ENCODE results near the gene HOXC6.
A peak's percentile ranks its signal among the peaks of the same experiment; 100 is the strongest.

The HOXC6 gene

GRCh38 chr12:54007538-54008259 is 20.5 kb upstream of the HOXC6 start:
- Histone ChIP-seq H3K4me1 (peaks cover 0 to 83% (median 56%) of the 10 kb centered on the region in 4 donors), H3K4me3 (peak overlapping the region in 1 of 2 donors; percentile 64), H3K27me3 (no peaks in the 10 kb centered on the region), H3K9me3 (no peaks in the 10 kb centered on the region), H3K36me3 (no peaks in the 10 kb centered on the region), H3K27ac (peak overlapping the region in 1 of 2 donors; percentile 98)
- intact Hi-C loops (cut with DNase I; ENCODE audit: low total_unique reads) = loop anchor here (5.0 kb wide), 1 partner anchor 185 kb away; no protein-coding TSS in a partner anchor
- TF ChIP-seq, protein P1, sequence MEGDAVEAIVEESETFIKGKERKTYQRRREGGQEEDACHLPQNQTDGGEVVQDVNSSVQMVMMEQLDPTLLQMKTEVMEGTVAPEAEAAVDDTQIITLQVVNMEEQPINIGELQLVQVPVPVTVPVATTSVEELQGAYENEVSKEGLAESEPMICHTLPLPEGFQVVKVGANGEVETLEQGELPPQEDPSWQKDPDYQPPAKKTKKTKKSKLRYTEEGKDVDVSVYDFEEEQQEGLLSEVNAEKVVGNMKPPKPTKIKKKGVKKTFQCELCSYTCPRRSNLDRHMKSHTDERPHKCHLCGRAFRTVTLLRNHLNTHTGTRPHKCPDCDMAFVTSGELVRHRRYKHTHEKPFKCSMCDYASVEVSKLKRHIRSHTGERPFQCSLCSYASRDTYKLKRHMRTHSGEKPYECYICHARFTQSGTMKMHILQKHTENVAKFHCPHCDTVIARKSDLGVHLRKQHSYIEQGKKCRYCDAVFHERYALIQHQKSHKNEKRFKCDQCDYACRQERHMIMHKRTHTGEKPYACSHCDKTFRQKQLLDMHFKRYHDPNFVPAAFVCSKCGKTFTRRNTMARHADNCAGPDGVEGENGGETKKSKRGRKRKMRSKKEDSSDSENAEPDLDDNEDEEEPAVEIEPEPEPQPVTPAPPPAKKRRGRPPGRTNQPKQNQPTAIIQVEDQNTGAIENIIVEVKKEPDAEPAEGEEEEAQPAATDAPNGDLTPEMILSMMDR (IDR thresholded peaks at IDR 0.05) = no peak
- DNase-seq = no peak

DNA sequence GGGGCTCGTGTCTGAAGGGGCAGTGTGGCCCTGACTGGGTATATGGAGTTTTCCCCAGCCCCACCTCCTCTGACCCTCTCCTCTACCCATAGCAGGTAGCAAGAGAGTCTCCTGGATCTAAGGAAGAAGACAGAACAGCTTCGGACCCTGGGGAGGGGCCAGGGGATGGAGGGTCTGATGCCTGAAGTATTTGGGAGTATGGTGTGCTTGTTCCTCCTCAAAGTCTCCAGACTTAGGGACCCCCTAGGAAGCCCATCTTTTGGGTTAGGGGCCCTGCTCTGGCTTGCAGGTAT is 20.0 kb upstream of the HOXC6 start:
- H3K27me3 ChIP-seq = no peaks in the 10 kb centered on the region

DNA sequence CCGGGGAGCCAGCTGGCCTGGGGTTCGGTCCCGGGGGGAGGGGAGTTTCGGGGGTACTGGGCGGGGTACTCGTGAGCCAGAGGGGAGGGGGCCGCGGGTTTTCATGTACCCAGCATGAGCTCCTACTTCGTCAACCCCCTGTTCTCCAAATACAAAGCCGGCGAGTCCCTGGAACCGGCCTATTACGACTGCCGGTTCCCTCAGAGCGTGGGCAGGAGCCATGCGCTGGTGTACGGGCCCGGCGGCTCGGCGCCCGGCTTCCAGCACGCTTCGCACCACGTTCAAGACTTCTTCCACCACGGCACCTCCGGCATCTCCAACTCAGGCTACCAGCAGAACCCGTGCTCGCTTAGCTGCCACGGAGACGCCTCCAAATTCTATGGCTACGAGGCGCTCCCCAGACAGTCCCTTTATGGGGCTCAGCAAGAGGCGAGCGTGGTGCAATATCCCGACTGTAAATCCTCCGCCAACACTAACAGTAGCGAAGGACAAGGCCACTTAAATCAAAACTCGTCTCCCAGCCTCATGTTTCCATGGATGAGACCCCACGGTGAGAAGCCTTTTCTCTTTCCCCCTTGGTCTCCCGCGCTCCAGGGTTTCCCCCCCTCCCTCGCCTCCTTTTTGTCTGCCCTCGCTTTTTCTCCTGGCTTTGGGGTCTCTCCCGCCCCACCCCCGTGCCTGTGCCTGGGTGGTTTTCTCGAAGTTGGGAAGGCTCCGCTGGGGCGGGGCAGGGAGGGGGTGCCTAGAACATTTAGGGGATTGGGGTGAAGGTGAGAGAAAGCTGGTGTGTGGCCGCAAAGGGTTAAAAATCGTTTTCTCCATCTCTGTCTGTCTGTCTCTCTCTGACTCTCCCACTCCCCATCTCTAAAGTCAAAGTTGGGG is 18.8 kb upstream of the HOXC6 start:
- no peak for DNase-seq
- intact Hi-C loops (cut with DNase I; ENCODE audit: low total_unique reads) = loop anchor here (5.0 kb wide), 1 partner anchor 183 kb away; no protein-coding TSS in a partner anchor
- H3K4me1 ChIP-seq = peaks cover 0 to 83% (median 57%) of the 10 kb centered on the region in 4 donors
- TF ChIP-seq, protein P1 (IDR thresholded peaks at IDR 0.05) = no peak
- H3K27me3 ChIP-seq = no peaks in the 10 kb centered on the region
- peak overlapping the region; percentile 59 to 64 for H3K4me3 ChIP-seq
- H3K9me3 ChIP-seq = no peaks in the 10 kb centered on the region
- peak overlapping the region; percentile 80 to 98 for H3K27ac ChIP-seq
- H3K36me3 ChIP-seq = no peaks in the 10 kb centered on the region

More for the DNA sequence above, 20.0 kb upstream of the HOXC6 start:
- intact Hi-C loops (cut with DNase I; ENCODE audit: low total_unique reads) = loop anchor here (5.0 kb wide), 1 partner anchor 184 kb away; no protein-coding TSS in a partner anchor
- Histone ChIP-seq H3K4me3 (peak overlapping the region; percentile 59 to 64), H3K4me1 (peaks cover 0 to 83% (median 59%) of the 10 kb centered on the region in 4 donors), H3K36me3 (no peaks in the 10 kb centered on the region), H3K9me3 (no peaks in the 10 kb centered on the region), H3K27ac (peak overlapping the region; percentile 80 to 98)
- TF ChIP-seq, protein P1 (IDR thresholded peaks at IDR 0.05) = no peak
- no peak for DNase-seq

DNA sequence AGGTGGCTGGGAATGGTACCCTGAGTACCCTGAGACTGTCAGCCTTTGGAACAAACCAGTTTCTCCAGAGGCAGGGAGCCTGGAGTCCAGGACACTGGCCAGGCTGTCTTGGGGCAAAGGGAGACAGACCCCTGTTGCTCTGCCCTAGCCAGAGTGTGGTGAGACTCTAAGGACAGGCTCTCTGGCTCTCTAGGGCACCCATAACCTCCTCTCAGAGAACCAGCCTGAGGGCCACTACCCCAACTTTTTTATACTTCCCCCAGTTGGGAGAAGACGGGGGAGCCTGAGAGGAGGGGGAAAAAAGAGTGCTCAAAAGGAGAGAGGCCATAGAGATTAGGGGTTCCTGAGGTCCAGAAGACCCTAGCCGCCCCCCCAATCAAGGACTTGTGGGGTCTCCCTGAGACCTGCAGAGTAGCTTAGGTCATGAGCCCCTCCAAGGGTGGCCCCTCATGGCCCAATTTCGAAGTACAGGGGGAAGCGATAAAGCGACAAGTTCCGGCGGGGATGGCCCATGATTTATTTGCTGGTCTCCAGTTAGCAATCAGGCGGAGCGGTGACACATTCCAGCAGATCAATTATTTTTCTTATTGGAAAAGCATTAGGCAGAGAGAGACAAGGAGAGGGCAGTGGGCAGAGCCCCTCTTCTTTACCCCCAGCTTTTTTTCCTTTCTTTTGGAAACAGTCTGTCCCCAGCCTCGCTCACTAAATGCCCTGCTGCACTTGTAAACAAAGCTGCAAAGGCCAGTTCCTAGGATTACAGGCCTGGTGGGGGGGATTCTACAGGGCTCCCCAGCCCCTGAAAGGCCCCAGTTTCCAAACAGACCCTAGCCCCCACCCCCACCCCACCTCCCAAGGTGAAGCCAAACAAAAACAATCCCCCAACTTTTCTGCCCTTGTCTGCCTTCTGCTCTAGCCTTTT is 17.9 kb upstream of the HOXC6 start:
- peak overlapping the region; percentile 59 to 64 for H3K4me3 ChIP-seq
- H3K27me3 ChIP-seq = no peaks in the 10 kb centered on the region
- peaks cover 0 to 85% (median 55%) of the 10 kb centered on the region in 4 donors for H3K4me1 ChIP-seq
- H3K9me3 ChIP-seq = no peaks in the 10 kb centered on the region
- no peak for DNase-seq
- intact Hi-C loops (cut with DNase I; ENCODE audit: low total_unique reads) = no loop called here
- H3K27ac ChIP-seq = peak overlapping the region; percentile 80 to 98
- TF ChIP-seq, protein P1 (IDR thresholded peaks at IDR 0.05) = no peak
- H3K36me3 ChIP-seq = no peaks in the 10 kb centered on the region

Data from tibial artery (tissue), 4 donors.